Thyroid gland (tissue), 4 donors: Measurements from ENCODE around the gene TMPRSS11A.

Experiments
- POLR2A ChIP-seq, 2 donors: fragments of 450-650 bp; IDR thresholded peaks; one replicate each; pipeline ENCODE4 v1.6.1; 2017; ENCODE audit warnings: antibody characterized with exemption in 2 of 2, mild to moderate bottlenecking in 2 of 2, moderate library complexity in 1 of 2
- TF ChIP-seq, protein P1 (sequence below), 6 experiments: fragments of 200-600 bp in 3 of 6; fragments of 450-650 bp in 3 of 6; sonication (generic) in 3 of 6; IDR thresholded peaks; one replicate each; pipeline ENCODE4 v1.5.1; 2016 to 2019; ENCODE audit warnings: antibody characterized with exemption in 6 of 6, mild to moderate bottlenecking in 2 of 6, inconsistent platforms in 1 of 6, moderate library complexity in 1 of 6

DNA sequence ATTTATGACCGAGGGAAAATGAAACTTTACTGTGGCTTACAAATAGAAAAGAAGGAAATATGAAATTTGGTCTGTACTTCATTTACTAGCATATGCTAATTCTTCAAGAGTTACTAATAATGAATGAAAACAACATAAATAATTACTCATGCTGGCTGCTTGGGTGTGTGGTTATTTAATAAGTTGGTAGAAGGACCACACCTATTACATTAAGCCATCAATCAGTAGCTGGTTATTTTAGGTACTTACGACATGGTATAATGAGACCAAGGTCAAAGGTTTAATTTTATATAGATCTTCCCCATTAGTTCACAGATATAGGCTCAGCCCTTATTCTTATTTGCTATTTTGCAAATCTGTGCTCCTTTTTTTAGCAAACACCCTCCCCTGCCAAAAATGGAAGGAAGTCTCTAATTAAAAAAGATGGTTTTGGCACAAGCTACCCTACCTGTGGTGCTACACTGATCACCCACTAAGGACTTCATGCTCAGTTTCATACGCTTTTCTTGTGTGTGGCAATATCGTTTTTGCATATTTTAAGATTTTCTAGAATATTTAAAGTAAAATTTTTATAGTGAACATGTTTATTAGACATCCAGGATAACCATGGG lies 93.6 kb downstream of the TMPRSS11A start:
- TF ChIP-seq, protein P1, sequence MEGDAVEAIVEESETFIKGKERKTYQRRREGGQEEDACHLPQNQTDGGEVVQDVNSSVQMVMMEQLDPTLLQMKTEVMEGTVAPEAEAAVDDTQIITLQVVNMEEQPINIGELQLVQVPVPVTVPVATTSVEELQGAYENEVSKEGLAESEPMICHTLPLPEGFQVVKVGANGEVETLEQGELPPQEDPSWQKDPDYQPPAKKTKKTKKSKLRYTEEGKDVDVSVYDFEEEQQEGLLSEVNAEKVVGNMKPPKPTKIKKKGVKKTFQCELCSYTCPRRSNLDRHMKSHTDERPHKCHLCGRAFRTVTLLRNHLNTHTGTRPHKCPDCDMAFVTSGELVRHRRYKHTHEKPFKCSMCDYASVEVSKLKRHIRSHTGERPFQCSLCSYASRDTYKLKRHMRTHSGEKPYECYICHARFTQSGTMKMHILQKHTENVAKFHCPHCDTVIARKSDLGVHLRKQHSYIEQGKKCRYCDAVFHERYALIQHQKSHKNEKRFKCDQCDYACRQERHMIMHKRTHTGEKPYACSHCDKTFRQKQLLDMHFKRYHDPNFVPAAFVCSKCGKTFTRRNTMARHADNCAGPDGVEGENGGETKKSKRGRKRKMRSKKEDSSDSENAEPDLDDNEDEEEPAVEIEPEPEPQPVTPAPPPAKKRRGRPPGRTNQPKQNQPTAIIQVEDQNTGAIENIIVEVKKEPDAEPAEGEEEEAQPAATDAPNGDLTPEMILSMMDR (IDR thresholded peaks at IDR 0.05) = no peak
- no peak for TF ChIP-seq POLR2A (IDR thresholded peaks at IDR 0.05)
